Gastrocnemius medialis (tissue), 4 donors: ENCODE data around the gene ANKRD24.

ENCODE experiments used
- POLR2A ChIP-seq, 2 donors: fragments of 450-650 bp; IDR thresholded peaks; one replicate each; pipeline ENCODE4 v1.6.1; 2017; ENCODE audit warnings: antibody characterized with exemption in 2 of 2, mild to moderate bottlenecking in 2 of 2, moderate library complexity in 2 of 2
- TF ChIP-seq, protein P1 (sequence below), 5 experiments: fragments of 450-650 bp in 3 of 5; fragments of 200-600 bp in 2 of 5; sonication (generic) in 2 of 5; IDR thresholded peaks in 4 of 5; conservative IDR thresholded peaks in 1 of 5; 1 replicate in 4 of 5; 2 replicates in 1 of 5; pipeline ENCODE4 v1.5.1; 2016 to 2019; ENCODE audit warnings: antibody characterized with exemption in 5 of 5, mild to moderate bottlenecking in 3 of 5, moderate library complexity in 3 of 5

DNA sequence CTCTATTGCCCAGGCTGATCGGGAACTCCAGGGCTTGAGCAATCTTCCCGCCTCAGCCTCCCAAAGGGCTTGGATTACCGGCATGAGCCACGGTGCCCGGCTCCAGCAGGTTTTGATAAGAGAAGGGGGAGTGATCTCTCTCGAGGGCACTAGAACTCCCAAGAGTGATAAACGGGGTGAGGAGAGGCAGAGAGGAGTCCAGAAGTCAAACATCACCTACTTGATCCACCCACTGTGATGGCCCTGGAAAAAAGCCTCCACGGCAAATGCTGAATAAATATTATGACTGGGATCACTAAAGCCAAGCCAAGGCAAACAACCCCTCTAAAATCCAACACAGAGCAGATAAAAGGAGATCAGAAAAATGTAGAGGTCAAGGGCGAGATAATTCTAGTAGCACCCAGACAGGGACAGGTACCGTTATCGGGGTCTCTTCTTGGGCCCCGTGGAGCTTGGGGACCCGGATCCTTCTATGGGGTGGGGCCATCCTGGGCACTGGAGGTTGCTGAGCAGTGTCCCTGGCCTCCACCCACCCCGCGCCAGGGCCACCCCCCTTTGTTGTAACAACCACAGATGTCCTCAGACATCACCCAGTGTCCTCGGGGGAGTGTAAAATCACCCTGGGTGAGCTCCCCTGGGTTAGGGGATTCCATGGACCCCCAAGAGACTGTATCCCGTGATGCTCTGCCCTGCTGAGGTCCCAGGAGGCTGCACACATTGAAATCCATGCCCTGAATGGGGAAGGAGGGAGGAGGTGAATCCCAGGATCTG is 32.8 kb upstream of the ANKRD24 start:
- TF ChIP-seq, protein P1, sequence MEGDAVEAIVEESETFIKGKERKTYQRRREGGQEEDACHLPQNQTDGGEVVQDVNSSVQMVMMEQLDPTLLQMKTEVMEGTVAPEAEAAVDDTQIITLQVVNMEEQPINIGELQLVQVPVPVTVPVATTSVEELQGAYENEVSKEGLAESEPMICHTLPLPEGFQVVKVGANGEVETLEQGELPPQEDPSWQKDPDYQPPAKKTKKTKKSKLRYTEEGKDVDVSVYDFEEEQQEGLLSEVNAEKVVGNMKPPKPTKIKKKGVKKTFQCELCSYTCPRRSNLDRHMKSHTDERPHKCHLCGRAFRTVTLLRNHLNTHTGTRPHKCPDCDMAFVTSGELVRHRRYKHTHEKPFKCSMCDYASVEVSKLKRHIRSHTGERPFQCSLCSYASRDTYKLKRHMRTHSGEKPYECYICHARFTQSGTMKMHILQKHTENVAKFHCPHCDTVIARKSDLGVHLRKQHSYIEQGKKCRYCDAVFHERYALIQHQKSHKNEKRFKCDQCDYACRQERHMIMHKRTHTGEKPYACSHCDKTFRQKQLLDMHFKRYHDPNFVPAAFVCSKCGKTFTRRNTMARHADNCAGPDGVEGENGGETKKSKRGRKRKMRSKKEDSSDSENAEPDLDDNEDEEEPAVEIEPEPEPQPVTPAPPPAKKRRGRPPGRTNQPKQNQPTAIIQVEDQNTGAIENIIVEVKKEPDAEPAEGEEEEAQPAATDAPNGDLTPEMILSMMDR (IDR thresholded peaks at IDR 0.05 in 4 of 5, conservative IDR thresholded peaks at IDR 0.05 in 1 of 5), result no peak
- TF ChIP-seq POLR2A (IDR thresholded peaks at IDR 0.05), result no peak
